GM18870 (cell line): Measurements from ENCODE around the gene RPTOR.
A peak's percentile ranks its signal among the peaks of the same experiment; 100 is the strongest.

Source experiments
- ATAC-seq: cut with Tn5 transposase; IDR thresholded peaks from one replicate; pipeline ENCODE4 v1.9.1; 2021; ENCODE audit warnings: moderate library complexity; ENCODE audit not compliant: unreplicated experiment

Gene RPTOR

DNA sequence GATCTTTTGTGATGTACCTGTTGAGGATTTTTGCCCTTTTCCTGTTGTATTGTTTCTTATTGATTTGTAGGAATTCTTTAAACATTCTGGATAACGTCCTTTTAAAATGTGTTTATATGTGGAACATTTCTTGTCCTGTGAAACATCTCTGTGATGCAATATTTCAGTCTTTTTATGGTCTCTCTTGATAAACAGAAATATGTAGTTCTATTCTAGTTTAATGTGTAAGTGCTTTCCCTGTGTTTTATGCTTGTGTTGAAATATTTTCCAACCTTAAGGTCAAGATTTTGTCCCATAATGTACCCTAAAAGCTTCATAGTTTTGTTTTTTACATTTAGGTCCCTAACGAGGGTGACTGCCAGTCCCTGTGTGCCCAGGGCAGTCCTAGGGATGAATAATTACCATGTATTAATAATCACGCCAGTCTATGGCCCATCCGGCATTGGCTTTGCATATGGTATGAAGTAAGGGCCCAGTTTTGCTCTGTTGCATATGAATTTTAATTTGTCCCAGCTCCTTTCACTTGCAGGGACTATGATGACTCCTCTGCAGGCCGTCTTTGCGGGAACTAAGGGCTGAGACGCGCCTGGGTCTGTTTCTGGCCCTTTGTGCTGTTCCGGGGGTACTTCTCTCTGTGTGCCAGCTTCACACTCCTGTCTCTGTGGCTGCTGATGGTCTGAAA is 44.2 kb downstream of the RPTOR start:
- no peak for ATAC-seq

DNA sequence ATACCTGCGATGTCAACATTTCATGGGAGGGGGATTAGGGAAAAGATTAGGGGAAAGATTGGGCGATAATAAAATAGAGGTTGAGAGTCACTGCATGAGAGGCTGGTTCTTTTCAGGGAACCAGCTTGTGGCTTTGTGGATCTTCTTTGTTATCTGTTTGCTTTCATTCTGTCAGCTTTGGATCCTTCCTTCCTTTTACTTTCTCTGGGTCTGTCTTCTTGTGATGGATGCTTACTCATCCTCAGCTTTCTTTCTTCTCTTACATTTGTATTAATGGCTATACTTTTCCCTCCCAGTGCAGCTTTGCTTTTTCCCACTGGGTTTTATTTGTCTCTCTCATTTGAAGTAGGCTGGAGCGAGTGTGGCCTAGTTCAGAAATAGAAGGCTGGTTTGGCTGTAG is 47.1 kb downstream of the RPTOR start:
- ATAC-seq = no peak

- no peak for ATAC-seq
Measured at GRCh38 chr17:80592243-80592642, 47.6 kb downstream of the RPTOR start.

DNA sequence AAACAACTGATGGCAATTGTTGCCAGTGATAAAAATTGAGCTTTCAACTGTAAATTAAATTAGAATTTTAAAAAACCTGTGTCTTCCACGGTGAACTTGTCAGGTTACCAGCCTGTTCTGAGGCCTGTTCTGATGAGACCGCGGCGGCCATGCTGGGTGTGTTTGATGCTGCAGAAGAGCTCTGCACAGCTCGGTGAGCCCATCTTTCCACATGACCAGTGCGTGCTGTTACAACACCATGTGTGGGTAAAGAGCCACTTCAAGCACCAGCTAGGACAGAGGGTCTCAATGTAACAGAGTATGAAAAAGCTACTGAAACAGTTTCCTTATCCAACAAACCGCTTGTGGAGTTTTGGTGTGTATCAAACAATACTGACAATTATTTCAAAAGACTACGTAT is 48.5 kb downstream of the RPTOR start:
- ATAC-seq = no peak

DNA sequence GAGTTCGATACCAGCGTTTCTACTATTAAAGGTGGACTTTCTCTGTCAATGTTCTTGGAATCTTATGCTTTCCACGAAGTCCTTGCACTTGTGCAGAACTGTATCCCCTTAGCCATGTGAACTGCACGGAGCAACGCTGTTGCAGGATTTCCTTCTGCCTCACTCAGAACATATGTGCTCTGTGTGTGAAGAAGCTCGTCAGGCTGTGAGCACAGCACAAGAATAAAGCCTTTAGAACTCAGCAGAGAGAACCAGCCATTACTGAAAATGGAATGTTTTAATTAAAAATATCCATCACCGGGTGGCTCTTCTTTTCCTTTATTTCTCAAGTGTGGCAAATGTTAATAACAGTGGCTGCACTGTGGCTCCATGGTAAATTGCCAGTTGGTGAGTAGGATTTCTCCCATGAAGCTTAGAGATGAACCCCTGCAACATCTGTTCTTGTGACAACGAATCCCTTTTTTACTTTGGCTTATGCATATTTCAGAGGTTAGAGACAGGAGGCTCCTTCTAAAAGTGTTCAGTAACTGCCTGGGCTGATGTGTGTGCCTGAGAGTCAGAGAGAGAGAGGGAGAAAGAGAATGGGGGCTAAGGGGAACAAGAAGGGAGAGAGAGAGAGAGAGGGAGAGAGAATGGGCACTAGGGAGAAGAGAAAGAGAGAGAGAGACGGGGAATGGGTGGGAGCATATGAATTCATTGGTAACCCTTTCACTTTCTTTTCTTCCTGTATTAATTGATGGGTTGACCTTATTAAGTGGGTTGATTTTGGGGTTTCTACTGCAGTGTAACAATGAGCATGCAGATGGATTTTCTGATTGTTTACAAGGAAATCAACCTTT is 50.0 kb downstream of the RPTOR start:
- no peak for ATAC-seq

DNA sequence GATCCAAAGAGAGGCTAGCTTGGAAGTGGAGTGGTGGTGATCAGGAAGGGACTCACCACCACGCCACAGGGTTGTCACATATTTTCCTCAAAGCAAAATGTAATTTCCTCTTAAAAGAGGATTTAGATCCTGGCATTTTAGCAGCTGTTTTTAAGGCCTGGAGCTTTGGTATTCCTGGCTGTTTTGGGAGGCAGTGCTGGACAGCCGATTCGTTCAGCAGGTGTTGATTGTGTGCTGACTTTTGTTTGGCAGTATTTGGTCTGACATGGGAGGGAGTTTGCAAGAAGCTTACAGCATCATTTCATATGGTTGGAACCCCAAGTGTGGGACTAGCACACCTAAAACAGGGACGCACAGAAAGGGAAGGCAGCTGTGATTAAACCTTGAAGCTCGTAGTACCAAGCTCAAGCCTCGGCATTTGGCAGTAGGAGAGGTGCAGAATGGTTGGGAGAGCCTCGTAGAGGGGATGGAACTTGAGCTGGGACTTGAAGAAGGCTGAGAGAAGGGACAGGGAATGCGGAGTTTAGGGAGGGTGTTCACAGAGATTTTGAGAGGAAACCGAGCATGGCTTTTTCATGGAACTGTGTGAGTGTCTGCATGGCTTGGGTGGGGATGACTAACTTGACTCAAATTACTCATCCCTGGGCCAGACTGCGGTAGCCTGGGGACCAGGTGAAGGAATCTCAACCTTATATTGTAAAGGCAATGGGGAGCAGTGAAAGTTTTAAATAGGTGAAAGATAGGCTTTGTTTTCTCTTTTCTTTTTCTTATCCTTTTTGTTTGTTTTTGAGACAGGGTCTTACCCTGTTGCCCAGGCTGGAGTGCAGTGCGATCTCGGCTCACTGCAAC is 52.3 kb downstream of the RPTOR start:
- ATAC-seq = no peak

DNA sequence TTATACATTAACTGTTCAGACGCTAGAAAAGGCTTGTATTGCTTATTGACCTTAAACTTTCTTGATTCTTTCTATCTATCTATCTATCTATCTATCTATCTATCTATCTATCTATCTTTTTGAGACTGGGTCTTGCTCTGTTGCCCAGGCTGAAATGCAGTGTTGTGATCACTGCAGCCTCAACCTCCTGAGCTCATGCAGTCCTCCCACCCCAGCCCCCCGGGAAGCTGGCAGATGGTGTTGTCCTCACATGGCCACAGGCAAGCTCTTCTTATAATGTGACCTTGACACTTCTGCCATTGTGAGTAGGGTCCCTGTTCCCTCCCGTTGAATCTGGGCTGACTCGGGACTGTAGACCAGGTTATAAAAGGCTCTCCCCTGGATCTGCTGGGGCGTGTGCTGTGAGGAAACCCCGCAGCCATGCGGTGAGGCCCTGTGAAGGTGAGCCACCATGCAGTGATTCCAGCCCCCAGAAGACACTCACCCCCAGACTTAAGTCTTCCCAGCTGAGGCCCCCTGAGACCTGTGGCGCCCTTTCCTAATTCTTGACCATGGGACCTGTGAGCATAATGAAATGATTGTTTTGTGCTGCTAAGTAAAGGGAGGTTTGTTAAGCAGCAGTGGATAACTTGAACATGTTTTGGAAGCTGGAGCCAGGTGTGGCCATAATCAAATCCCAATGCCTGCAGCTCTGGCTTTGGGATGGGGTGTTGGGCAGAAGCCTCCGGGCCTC is 54.3 kb downstream of the RPTOR start:
- no peak for ATAC-seq

- no peak for ATAC-seq
Measured at GRCh38 chr17:80599546-80600305, 55.1 kb downstream of the RPTOR start.

DNA sequence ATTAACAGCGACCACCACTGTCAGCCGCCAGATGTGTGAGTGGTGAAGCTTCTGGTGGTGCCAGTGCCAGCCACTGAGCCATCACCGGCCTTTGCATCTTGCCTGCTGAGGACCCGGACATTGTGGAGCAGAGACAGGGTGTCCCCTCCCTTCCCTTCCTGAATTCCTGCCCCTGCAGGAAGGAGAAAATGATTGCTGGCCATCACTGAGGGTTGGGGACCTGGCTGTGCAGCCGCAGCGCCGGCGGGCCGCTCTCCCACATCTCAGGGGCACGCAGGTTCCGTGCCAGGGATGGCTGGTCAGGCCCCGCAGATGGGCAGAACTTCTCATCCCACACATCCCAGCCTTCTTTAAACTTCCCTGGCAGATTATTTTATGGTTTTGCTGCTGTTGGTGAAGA is 56.5 kb downstream of the RPTOR start:
- ATAC-seq = no peak

DNA sequence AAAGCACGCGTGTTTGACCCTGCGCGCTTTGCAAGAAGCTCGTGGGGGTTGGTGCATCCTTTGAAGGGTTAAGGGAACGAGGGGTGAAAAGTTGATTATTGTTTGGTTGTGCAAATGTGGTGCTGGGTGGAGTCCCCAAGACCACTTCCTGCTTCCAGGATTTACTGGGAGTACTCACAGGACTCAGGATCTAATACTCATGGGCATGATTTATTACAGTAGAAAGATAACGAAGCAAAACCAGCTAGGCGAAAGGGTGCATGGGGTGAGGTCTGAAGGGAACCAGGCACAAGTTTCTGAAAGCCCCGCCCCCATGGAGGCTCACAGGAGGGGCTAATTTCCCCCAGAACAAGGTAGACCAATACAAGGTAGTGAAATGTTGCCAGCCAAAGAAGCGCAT is 58.8 kb downstream of the RPTOR start:
- ATAC-seq = no peak

DNA sequence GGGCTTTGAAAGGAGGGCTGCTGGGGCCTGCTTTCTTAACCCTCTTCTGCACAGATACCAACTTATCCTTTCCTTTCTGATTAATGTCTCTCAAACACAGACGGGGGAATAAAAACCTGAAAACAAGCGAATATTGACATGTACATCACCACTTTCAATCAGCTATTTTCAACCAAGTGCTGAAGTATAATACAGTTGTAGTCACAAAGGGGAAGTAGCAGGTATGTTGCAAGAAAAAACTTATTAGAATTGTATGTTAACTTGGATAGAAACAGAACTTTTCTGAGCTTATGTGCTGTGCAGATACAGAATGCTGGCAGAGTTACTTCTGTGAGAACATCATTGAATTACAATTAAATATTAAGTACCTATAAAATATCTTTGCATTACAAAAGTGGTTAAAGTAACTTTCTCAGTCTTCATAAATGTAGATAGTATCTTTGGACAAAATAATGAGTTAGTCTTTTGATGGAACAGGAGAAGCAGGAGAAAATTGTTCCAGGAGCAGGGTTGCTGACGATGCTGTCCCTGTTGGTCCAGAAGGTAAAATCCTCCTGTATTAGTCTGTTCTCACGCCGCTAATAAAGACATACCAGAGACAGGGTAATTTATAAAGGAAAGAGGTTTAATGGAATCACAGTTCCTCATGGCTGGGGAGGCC is 59.5 kb downstream of the RPTOR start:
- no peak for ATAC-seq

DNA sequence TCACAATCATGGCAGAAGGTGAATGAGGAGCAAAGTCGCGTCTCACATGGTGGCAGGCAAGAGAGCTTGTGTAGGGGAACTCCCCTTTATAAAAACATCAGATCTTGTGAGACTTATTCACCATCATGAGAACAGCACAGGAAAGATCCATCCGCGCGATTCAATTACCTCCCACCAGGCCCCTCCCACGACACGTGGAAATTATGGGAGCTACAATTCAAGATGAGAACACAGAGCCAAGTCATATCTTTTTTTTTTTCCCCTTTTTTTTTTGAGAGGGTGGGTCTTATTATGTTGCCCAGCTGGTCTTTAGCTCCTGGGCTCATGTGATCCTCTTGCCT is 60.0 kb downstream of the RPTOR start:
- ATAC-seq = no peak

- ATAC-seq = peak; percentile 70
Measured at GRCh38 chr17:80605326-80606066, 60.9 kb downstream of the RPTOR start.

GRCh38 chr17:80608326-80608725 is 63.7 kb downstream of the RPTOR start:
- no peak for ATAC-seq

DNA sequence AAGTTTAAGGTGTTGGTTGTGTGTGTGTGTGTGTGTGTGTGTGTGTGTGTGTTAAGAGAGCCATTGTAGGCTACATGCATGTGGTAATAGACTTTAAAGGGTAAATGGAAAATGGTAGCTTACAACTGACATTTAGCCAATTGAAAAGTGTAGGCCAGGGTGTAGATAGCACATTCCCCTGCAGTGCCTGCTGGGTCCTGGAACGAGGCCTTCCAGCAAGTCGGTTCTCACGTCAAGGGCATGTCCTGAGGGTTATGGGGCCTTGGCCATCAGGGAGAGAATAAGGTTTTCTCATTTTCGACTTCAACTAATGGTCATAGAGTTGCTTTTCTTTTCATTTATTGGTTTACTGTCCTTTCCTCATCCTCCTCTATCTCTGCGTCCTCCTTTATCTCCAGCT is 65.1 kb downstream of the RPTOR start:
- ATAC-seq = no peak

- no peak for ATAC-seq
Measured at GRCh38 chr17:80611816-80612215, 67.2 kb downstream of the RPTOR start.

GRCh38 chr17:80612997-80613731 is 68.5 kb downstream of the RPTOR start:
- ATAC-seq = no peak

DNA sequence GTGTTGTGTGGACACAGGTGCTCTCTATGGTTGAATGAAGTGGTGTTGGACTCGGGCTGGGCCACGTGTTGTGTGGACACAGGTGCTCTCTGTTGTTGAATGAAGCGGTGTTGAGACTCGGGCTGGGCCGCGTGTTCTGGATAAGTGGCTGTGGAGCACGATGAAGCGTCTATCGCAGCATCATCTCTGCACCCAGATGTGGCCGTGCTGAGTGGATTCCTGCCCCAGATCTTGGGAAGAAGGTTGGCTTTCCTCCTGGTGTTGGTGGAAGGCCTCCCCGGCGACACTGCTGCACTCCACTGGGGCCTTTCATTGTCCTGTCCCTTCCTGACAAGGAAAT is 69.1 kb downstream of the RPTOR start:
- no peak for ATAC-seq
